K562 (cell line): ENCODE data around the gene CBLC. TPM values are rescaled to one million over a fixed set of nuclear protein-coding genes. Genes with fewer than 3 reads are reported as not detected.

Experiments
- BCOR ChIP-seq: fragments of 450-650 bp; IDR thresholded peaks from 2 replicates; pipeline ENCODE4 v1.6.1; 2016
- BMI1 ChIP-seq: fragments of 150-350 bp; IDR thresholded peaks from 2 replicates; pipeline ENCODE4 v1.6.1; 2014; ENCODE audit warnings: low read length
- CEBPB ChIP-seq: fragments of 450-650 bp; IDR thresholded peaks from 2 replicates; pipeline ENCODE4 v1.6.1; 2016; ENCODE audit warnings: missing genetic modification characterization, missing compliant biosample characterization
- CREM ChIP-seq: IDR thresholded peaks from 2 replicates; pipeline ENCODE4 v1.6.1; 2014; ENCODE audit warnings: antibody characterized with exemption, low read depth
- CTCFL ChIP-seq: IDR thresholded peaks from 2 replicates; pipeline ENCODE4 v1.6.1; 2011; ENCODE audit warnings: borderline replicate concordance, low read depth, mild to moderate bottlenecking, moderate library complexity, low read length; ENCODE audit not compliant: insufficient read depth, poor library complexity, severe bottlenecking
- EGR1 ChIP-seq: fragments of 450-650 bp; conservative IDR thresholded peaks from 2 replicates; pipeline ENCODE4 v1.6.1; 2017; ENCODE audit warnings: mild to moderate bottlenecking
- JUND ChIP-seq, 2 experiments: IDR thresholded peaks; 2 replicates in 1 of 2; 3 replicates in 1 of 2; pipeline ENCODE4 v1.6.1; 2011; ENCODE audit warnings: borderline replicate concordance in 2 of 2, low read depth in 2 of 2, low read length in 2 of 2, improper control_type of control experiment in 1 of 2, missing biosample characterization in 1 of 2, missing genetic modification characterization in 1 of 2, missing genetic modification reagents in 1 of 2
- KLF16 ChIP-seq: IDR thresholded peaks from 2 replicates; pipeline ENCODE4 v1.6.1; 2016; ENCODE audit warnings: antibody characterized with exemption
- KLF6 ChIP-seq: fragments of 250-450 bp; sonication (Bioruptor Pico); IDR thresholded peaks from 2 replicates; pipeline ENCODE4 v1.4.0; 2020; ENCODE audit warnings: mild to moderate bottlenecking, moderate library complexity, borderline replicate concordance
- MAZ ChIP-seq, 2 experiments: fragments of 450-650 bp in 1 of 2; sonication (generic) in 1 of 2; formaldehyde crosslinking; IDR thresholded peaks in 1 of 2; conservative IDR thresholded peaks in 1 of 2; 2 replicates each; pipeline versions ENCODE4 v1.4.0 to v1.5.0; 2020; ENCODE audit warnings: mild to moderate bottlenecking in 1 of 2, missing genetic modification reagents in 1 of 2
- MYC ChIP-seq, 2 experiments: fragments of 250-450 bp in 1 of 2; sonication (Bioruptor Pico) in 1 of 2; IDR thresholded peaks; 2 replicates each; pipeline versions ENCODE4 v1.5.1 to v1.6.1; 2012 to 2021; ENCODE audit warnings: low read depth in 2 of 2, borderline replicate concordance in 1 of 2, improper control_type of control experiment in 1 of 2, low read length in 1 of 2, mild to moderate bottlenecking in 1 of 2, moderate library complexity in 1 of 2
- POLR2A ChIP-seq: fragments of 450-650 bp; conservative IDR thresholded peaks from 2 replicates; pipeline ENCODE4 v1.6.1; 2016
- RAD21 ChIP-seq, 2 experiments: fragments of 250-450 bp in 1 of 2; fragments of 450-650 bp in 1 of 2; sonication (Bioruptor Pico) in 1 of 2; formaldehyde crosslinking in 1 of 2; IDR thresholded peaks in 1 of 2; conservative IDR thresholded peaks in 1 of 2; 2 replicates each; pipeline versions ENCODE4 v1.4.0 to v1.8.0; 2020 to 2022; ENCODE audit warnings: mild to moderate bottlenecking in 2 of 2, moderate library complexity in 1 of 2
- RREB1 ChIP-seq: fragments of 250-450 bp; sonication (Bioruptor Pico); IDR thresholded peaks from 2 replicates; pipeline ENCODE4 v1.4.0; 2020
- ZBTB7A ChIP-seq: IDR thresholded peaks from 2 replicates; pipeline ENCODE4 v1.6.1; 2011; ENCODE audit warnings: low read depth, mild to moderate bottlenecking, low read length, moderate library complexity, borderline replicate concordance; ENCODE audit not compliant: control insufficient read depth
- ZNF324 ChIP-seq: fragments of 250-450 bp; sonication (Bioruptor Pico); IDR thresholded peaks from 2 replicates; pipeline ENCODE4 v1.4.0; 2020; ENCODE audit warnings: mild to moderate bottlenecking
- ZNF384 ChIP-seq: IDR thresholded peaks from 2 replicates; pipeline ENCODE4 v1.6.1; 2012; ENCODE audit warnings: low read depth, low read length, improper control_type of control experiment
- polyA plus RNA-seq, 8 experiments: library from polyadenylated mRNA; depleted of rRNA in 4 of 8; stranded (reverse) in 5 of 8; unstranded in 3 of 8; fragments of >200 nt; fragmentation: Nextera tagmentation in 2 of 8; fragmentation: Illumina TruSeq in 1 of 8; extraction: Ambion mirVana in 2 of 8; extraction: Trizol in 1 of 8; gene quantifications; 2 replicates each; pipeline versions ENCODE4 v1.2.1 to v1.2.3, GENCODE V29; 2011 to 2014; ENCODE audit warnings: inconsistent platforms in 1 of 8, missing spikeins in 1 of 8
- total RNA-seq, 7 experiments: library from RNA; depleted of rRNA in 6 of 7; stranded (reverse); fragments of >200 nt in 6 of 7; fragmentation: Illumina TruSeq in 2 of 7; extraction: Trizol in 2 of 7; gene quantifications; 2 replicates each; pipeline versions ENCODE4 v1.2.1 to v1.2.3, GENCODE V29; 2011 to 2021; ENCODE audit warnings: low replicate concordance in 1 of 7

The CBLC gene
- total and polyA plus RNA-seq, 9 of the 15 experiments (the other 6 are each of a cell fraction or from before 2014, with no cell fraction given), result 0.09 TPM; not detected in 8

- TF ChIP-seq CTCFL, result peak; percentile 5
- 0 out of 2 replicates have a peak, but pooled peaks have one; percentile 9 for TF ChIP-seq JUND (IDR thresholded peaks at IDR 0.05; ENCODE audit: borderline replicate concordance, low read depth, low read length)
- no peak for TF ChIP-seq JUND (tag; IDR thresholded peaks at IDR 0.05; ENCODE audit: borderline replicate concordance, low read depth, low read length)
- TF ChIP-seq KLF16, result 0 out of 2 replicates have a peak, but pooled peaks have one; percentile 23
- peak in 1 of 2 experiments; percentile 58; a peak in 2 of 4 replicates for TF ChIP-seq MAZ (CRISPR knock-in tag; conservative IDR thresholded peaks at IDR 0.05 in 1 of 2, IDR thresholded peaks at IDR 0.05 in 1 of 2)
- 0 out of 2 replicates have a peak, but pooled peaks have one; percentile 14 for TF ChIP-seq MYC (IDR thresholded peaks at IDR 0.05; ENCODE audit: low read depth, low read length)
- TF ChIP-seq MYC (CRISPR knock-in tag; IDR thresholded peaks at IDR 0.05; ENCODE audit: borderline replicate concordance, low read depth), result no peak
- no peak for TF ChIP-seq KLF6 (CRISPR knock-in tag)
- 0 out of 2 replicates have a peak, but pooled peaks have one; percentile 16 for TF ChIP-seq ZNF384
- no peak for TF ChIP-seq ZNF324 (CRISPR knock-in tag)
- TF ChIP-seq CREM, result 0 out of 2 replicates have a peak, but pooled peaks have one; percentile 18
- peak; percentile 88 for TF ChIP-seq ZBTB7A
- TF ChIP-seq CEBPB (tag), result no peak
- TF ChIP-seq POLR2A, result no peak
- no peak for TF ChIP-seq RREB1 (CRISPR knock-in tag)
- 0 out of 2 replicates have a peak, but pooled peaks have one; percentile 5 for TF ChIP-seq BCOR
- peak; percentile 78 for TF ChIP-seq EGR1
- peak; percentile 40 to 64 for TF ChIP-seq RAD21 (CRISPR knock-in tag; conservative IDR thresholded peaks at IDR 0.05 in 1 of 2, IDR thresholded peaks at IDR 0.05 in 1 of 2)
- TF ChIP-seq BMI1, result no peak
These were observed 30.2 kb downstream of the CBLC start (continued) for GRCh38 chr19:44807652-44808462.
